ENCODE measurements around the gene FA2H.

DNA sequence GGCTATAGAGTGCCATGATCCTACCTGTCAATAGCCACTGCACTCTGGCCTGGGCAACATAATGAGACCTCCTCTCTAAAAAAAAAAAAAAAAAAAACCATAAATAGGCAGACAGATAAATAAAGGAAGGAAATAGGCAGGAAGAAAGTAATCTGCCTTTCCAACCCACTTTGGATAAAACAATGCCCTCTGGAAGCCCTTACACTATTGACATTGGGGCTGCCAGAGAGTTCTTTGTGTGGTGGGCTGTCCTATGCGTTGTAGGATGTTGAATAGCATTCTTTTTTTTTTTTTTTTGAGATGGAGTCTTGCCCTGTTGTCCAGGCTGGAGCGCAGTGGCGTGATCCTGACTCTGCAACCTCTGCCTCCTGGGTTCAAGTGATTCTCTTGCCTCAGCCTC is 100.7 kb downstream of the FA2H start:
- no peak for TF ChIP-seq YY1 (IDR thresholded peaks at IDR 0.05; ENCODE audit: insufficient read depth, insufficient read length)
- no peak for TF ChIP-seq SUZ12 (IDR thresholded peaks at IDR 0.05; ENCODE audit: extremely low read depth, insufficient read depth, insufficient read length)
- TF ChIP-seq ZNF274 (IDR thresholded peaks at IDR 0.05; ENCODE audit: low read depth, low read length), result no peak
